A673 (cell line): ENCODE measurements around the gene HLA-DRB1. TPM values are rescaled to one million over a fixed set of nuclear protein-coding genes. Genes with fewer than 3 reads are reported as not detected.
"Not testable (repeated sequence)": the region's sequence is repeated elsewhere in the genome, so short reads cannot be mapped to it uniquely, and the experiment has no call there.

Source experiments
- BruUV-seq: library from RNA; stranded (reverse); fragments of 400-500 nt; replicated peaks from 2 replicates; lab custom pipeline; 2021; lab: Mats Ljungman, UMichigan
- CTCF ChIA-PET: fragments of 300-600 bp; sonication (Branson Sonifier 250); formaldehyde crosslinking; loops from one replicate; lab custom pipeline; 2022; ENCODE audit warnings: antibody characterized with exemption; lab: Charles Lee
- POLR2A ChIA-PET: fragments of 300-600 bp; sonication (Branson Sonifier 250); formaldehyde crosslinking; loops from one replicate; lab custom pipeline; 2022; ENCODE audit warnings: antibody characterized with exemption; ENCODE audit not compliant: low non-redundant PET; lab: Charles Lee
- DNase-seq: peaks from one replicate; pipeline ENCODE4 v3.0.0-alpha.2; 2015; ENCODE audit warnings: low spot score
- H3K27ac ChIP-seq: fragments of 200-600 bp; sonication (generic); 2 replicates; pipeline ENCODE4 v1.5.1; 2016; ENCODE audit warnings: mixed run types, low read depth, mild to moderate bottlenecking, mixed read lengths, antibody characterized with exemption, low read length; ENCODE audit not compliant: poor library complexity, severe bottlenecking
- H3K27me3 ChIP-seq: fragments of 200-600 bp; sonication (generic); replicated peaks from 2 replicates; pipeline ENCODE4 v1.6.1; 2017; ENCODE audit warnings: mixed run types, low read depth, mild to moderate bottlenecking, mixed read lengths, antibody characterized with exemption, low read length; ENCODE audit not compliant: insufficient read depth, poor library complexity
- H3K36me3 ChIP-seq: fragments of 200-600 bp; sonication (generic); 2 replicates; pipeline ENCODE4 v1.6.1; 2016; ENCODE audit warnings: mixed run types, mild to moderate bottlenecking, mixed read lengths, antibody characterized with exemption, low read length; ENCODE audit not compliant: insufficient read depth, poor library complexity, severe bottlenecking
- H3K4me1 ChIP-seq: fragments of 200-600 bp; sonication (generic); 2 replicates; pipeline ENCODE4 v1.6.1; 2017; ENCODE audit warnings: mixed run types, mild to moderate bottlenecking, mixed read lengths, antibody characterized with exemption, low read length; ENCODE audit not compliant: insufficient read depth, poor library complexity, severe bottlenecking
- H3K4me3 ChIP-seq: fragments of 200-600 bp; sonication (generic); 2 replicates; pipeline ENCODE4 v1.5.1; 2016; ENCODE audit warnings: low read depth, mixed run types, mild to moderate bottlenecking, mixed read lengths, low read length; ENCODE audit not compliant: poor library complexity, severe bottlenecking
- H3K9me3 ChIP-seq: fragments of 200-600 bp; sonication (generic); 2 replicates; pipeline ENCODE4 v1.6.1; 2016; ENCODE audit warnings: mixed run types, low read depth, mild to moderate bottlenecking, mixed read lengths, antibody characterized with exemption, low read length; ENCODE audit not compliant: poor library complexity, severe bottlenecking
- EZH2 ChIP-seq: fragments of 200-600 bp; sonication (generic); IDR thresholded peaks from 2 replicates; pipeline ENCODE4 v1.6.1; 2017; ENCODE audit warnings: borderline replicate concordance, low read depth, mild to moderate bottlenecking, mixed read lengths, antibody characterized with exemption, low read length; ENCODE audit not compliant: poor library complexity, severe bottlenecking
- intact Hi-C: fragments of 100-400 bp; cut with micrococcal nuclease; formaldehyde crosslinking; loops from one replicate; pipeline ENCODE4 v1.10.0; 2022; ENCODE audit not compliant: unreplicated experiment
- total RNA-seq: library from RNA; stranded (reverse); gene quantifications from 2 replicates; pipeline ENCODE4 v1.2.3, GENCODE V29; 2021
- TF ChIP-seq, protein P1 (sequence below): fragments of 300-800, 200-600 bp; sonication (generic); conservative IDR thresholded peaks from 2 replicates; pipeline ENCODE4 v1.5.1; 2017; ENCODE audit warnings: low read depth, mild to moderate bottlenecking, antibody characterized with exemption, low read length, moderate library complexity, mixed read lengths

HLA-DRB1 gene
- total RNA-seq, 1 experiment from 2014 or later, result not detected

DNA sequence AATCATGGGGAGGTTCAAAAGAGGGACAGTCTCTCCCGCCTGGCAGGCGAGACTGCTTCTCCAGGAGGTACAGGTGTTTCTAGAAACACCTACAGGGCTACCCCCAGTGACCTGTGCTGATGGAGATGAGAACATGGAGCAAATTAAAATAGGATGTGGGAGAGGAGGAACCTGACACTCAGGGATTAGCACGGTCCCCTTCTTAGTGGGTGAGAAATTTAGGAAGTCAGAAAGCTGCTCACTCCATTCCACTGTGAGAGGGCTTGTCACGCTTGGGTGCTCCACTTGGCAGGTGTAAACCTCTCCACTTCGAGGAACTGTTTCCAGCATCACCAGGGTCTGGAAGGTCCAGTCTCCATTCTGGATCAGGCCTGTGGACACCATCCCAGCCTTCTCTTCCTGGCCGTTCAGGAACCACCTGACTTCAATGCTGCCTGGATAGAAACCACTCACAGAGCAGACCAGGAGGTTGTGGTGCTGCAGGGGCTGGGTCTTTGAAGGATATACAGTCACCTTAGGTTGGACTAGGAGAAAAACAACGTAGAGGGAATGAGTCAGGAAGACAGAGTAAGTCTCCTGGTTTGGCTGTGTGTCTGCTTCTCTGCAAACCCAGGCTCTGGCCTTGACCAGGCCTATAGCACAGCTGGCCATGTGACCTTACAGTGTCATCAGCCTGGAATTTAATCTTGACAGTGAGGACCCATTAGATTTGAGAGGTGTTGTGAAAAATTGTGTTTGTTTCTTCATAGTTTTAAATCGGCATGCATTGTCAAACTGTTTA, 8.1 kb downstream of the HLA-DRB1 start:
- Histone ChIP-seq H3K27ac (no peak overlapping the region), H3K27me3 (peaks cover 24% of the 10 kb centered on the region), H3K4me3 (no peak overlapping the region), H3K36me3 (no peaks in the 10 kb centered on the region), H3K9me3 (no peaks in the 10 kb centered on the region), H3K4me1 (no peaks in the 10 kb centered on the region)
- BruUV-seq, result no TSS peak
- intact Hi-C loops, result loop anchor here (10.0 kb wide), 1 partner anchor 97 kb away; no protein-coding TSS in a partner anchor
- DNase-seq, result no peak
- no peak for TF ChIP-seq EZH2
- TF ChIP-seq, protein P1, sequence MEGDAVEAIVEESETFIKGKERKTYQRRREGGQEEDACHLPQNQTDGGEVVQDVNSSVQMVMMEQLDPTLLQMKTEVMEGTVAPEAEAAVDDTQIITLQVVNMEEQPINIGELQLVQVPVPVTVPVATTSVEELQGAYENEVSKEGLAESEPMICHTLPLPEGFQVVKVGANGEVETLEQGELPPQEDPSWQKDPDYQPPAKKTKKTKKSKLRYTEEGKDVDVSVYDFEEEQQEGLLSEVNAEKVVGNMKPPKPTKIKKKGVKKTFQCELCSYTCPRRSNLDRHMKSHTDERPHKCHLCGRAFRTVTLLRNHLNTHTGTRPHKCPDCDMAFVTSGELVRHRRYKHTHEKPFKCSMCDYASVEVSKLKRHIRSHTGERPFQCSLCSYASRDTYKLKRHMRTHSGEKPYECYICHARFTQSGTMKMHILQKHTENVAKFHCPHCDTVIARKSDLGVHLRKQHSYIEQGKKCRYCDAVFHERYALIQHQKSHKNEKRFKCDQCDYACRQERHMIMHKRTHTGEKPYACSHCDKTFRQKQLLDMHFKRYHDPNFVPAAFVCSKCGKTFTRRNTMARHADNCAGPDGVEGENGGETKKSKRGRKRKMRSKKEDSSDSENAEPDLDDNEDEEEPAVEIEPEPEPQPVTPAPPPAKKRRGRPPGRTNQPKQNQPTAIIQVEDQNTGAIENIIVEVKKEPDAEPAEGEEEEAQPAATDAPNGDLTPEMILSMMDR, result no peak
- ChIA-PET POLR2A (no interaction called here), CTCF (no interaction called here)

DNA sequence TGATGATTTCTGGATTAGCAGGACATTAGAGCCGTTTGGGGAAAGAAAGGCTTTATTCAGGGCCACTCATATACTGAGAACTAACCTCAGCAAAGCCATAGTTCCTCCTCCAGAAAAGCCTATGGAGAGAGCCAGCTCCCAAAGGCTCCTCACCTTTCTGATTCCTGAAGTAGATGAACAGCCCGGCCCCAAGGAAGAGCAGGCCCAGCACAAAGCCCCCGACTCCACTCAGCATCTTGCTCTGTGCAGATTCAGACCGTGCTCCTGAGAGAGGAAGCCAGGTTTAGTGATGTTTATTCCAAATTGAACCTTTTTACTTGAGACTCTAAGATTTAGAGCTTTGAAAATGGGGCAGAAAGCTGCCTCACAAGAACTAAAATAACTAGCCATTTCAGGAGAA, 9.1 kb downstream of the HLA-DRB1 start:
- TF ChIP-seq EZH2, result no peak
- TF ChIP-seq, protein P1, result no peak
- no peaks in the 10 kb centered on the region for H3K4me1 ChIP-seq
- H3K27ac ChIP-seq, result no peak overlapping the region
- intact Hi-C loops, result loop anchor here (10.0 kb wide), 1 partner anchor 96 kb away; no protein-coding TSS in a partner anchor
- no TSS peak for BruUV-seq
- no peak for DNase-seq
- no peaks in the 10 kb centered on the region for H3K9me3 ChIP-seq
- H3K27me3 ChIP-seq, result peaks cover 24% of the 10 kb centered on the region
- CTCF ChIA-PET, result no interaction called here
- POLR2A ChIA-PET, result no interaction called here
- no peaks in the 10 kb centered on the region for H3K36me3 ChIP-seq
- no peak overlapping the region for H3K4me3 ChIP-seq

DNA sequence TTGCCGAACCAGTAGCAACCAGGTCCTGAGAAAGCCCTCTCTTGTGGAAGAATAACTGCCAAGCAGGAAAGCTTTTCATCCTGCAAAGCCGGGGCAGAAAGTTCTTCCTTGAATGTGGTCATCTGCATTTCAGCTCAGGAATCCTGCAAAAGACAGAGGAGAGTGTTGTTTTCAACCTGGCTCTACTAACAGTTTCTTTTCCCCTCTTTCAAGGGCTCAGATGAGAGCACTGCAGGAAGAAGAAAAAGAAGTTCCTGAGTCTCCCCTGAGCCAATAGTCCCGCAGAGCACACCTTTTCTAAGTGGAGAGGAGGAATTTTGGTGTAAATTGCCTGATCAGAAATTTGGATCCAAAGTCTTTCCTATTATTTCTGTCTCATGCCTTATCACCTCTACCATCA, 10.7 kb downstream of the HLA-DRB1 start:
- Histone ChIP-seq H3K4me1 (no peaks in the 10 kb centered on the region), H3K36me3 (no peaks in the 10 kb centered on the region), H3K27me3 (peaks cover 10% of the 10 kb centered on the region), H3K9me3 (no peaks in the 10 kb centered on the region), H3K27ac (no peak overlapping the region), H3K4me3 (no peak overlapping the region)
- ChIA-PET CTCF (no interaction called here), POLR2A (no interaction called here)
- no TSS peak for BruUV-seq
- TF ChIP-seq, protein P1, result no peak
- no peak for TF ChIP-seq EZH2
- no peak for DNase-seq
- intact Hi-C loops, result no loop called here

DNA sequence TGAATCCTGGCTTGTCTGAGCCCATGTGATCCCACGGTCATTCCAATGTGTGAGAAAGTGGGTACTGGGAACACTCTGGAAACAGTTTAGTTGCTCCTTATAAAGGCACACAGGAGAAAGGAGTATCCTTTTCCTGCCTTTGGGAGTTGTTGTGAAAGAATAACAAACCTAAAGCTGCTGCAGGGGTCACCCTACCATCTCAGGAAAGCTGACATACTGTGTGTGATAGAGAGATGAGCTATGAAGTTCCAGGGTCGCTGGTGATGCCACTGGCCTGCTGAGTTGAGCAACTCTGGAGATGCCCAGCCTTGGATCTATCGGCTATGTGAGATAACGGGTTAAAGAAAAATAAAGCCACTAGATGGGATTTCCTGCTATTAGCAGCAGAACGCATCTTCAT, 12.2 kb downstream of the HLA-DRB1 start:
- H3K36me3 ChIP-seq, H3K27ac ChIP-seq, H3K4me1 ChIP-seq, POLR2A ChIA-PET, intact Hi-C loops, DNase-seq, CTCF ChIA-PET, H3K27me3 ChIP-seq, H3K9me3 ChIP-seq, BruUV-seq, H3K4me3 ChIP-seq: not testable (repeated sequence)
